Large intestine (tissue), 1 donor: ENCODE results near the gene ATP2C2. TPM values are rescaled to one million over a fixed set of nuclear protein-coding genes. Genes with fewer than 3 reads are reported as not detected.

Experiments
- polyA plus RNA-seq: library from polyadenylated mRNA; unstranded; fragments of 120-200 nt; gene quantifications from one replicate; pipeline ENCODE4 v1.2.1, GENCODE V29; 2013

The ATP2C2 gene
- polyA plus RNA-seq, 1 donor: 17.4 TPM

Other genes starting within 250 kb of the ATP2C2 start
- gene HSDL1, start 223.4 kb upstream of the ATP2C2 start, polyA plus RNA-seq: 19.3 TPM
- 0.55 TPM for gene DNAAF1, start 223.2 kb upstream of the ATP2C2 start, polyA plus RNA-seq
- gene TAF1C, start 181.5 kb upstream of the ATP2C2 start, polyA plus RNA-seq: 46.7 TPM
- gene ADAD2, start 177.4 kb upstream of the ATP2C2 start, polyA plus RNA-seq: 0.43 TPM
- not detected for gene KCNG4, start 128.5 kb upstream of the ATP2C2 start, polyA plus RNA-seq
- 18.6 TPM for gene WFDC1, start 73.7 kb upstream of the ATP2C2 start, polyA plus RNA-seq
- 9.0 TPM for gene MEAK7, start 136.1 kb downstream of the ATP2C2 start, polyA plus RNA-seq
- 60.8 TPM for gene COTL1, start 249.5 kb downstream of the ATP2C2 start, polyA plus RNA-seq